GM13976 (cell line): ENCODE data around the gene STAT6.

Experiments used
- DNase-seq: peaks from one replicate; pipeline ENCODE4 v3.0.0; 2012; ENCODE audit warnings: low spot score
- in situ Hi-C: fragments of 300-500 bp; cut with MboI; formaldehyde crosslinking; loops from one replicate; pipeline ENCODE4 v1.12.0; 2022; ENCODE audit warnings: low sequenced_read_pairs, mixed read lengths, inconsistent platforms; ENCODE audit not compliant: unreplicated experiment
- TF ChIP-seq, protein P1 (sequence below): IDR thresholded peaks from 2 replicates; pipeline ENCODE4 v1.5.1; 2012; ENCODE audit warnings: borderline replicate concordance, mild to moderate bottlenecking; ENCODE audit not compliant: insufficient read depth; ENCODE audit errors: extremely low read depth, missing control alignments, control extremely low read depth

Gene STAT6

DNA sequence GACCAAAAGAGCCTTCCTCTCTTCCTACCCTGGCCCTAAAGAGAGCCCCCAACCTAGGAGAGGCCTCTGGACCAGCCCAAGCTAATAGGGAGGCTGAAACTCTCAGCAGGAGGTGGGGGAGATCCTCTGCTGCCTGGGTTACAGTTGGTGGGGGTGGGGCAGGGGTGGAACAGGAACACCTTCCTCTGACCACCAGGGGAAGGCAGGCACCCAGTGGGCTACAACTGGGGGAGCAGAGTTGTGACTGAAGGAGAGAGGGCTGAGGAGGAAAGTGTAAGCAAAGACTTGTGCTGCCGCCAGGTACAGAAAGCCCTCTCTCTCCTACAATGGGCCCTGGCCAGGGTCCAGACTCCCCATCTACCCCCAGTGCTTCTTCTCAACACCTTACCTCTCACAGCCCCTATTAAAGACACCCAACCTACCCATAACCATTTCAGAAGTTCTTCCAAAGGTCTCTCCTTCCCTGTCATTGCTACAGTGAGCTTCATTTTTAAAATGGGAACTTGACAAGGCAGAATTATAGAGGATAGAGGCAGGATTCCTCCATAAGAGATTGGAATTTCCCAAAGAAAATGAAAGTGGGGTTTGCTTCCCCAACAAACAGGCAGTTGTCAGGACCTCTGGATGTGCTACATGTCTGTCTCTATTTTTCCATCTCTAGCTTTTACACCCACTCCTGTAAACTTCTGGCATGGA is 62.6 kb downstream of the STAT6 start:
- TF ChIP-seq, protein P1, sequence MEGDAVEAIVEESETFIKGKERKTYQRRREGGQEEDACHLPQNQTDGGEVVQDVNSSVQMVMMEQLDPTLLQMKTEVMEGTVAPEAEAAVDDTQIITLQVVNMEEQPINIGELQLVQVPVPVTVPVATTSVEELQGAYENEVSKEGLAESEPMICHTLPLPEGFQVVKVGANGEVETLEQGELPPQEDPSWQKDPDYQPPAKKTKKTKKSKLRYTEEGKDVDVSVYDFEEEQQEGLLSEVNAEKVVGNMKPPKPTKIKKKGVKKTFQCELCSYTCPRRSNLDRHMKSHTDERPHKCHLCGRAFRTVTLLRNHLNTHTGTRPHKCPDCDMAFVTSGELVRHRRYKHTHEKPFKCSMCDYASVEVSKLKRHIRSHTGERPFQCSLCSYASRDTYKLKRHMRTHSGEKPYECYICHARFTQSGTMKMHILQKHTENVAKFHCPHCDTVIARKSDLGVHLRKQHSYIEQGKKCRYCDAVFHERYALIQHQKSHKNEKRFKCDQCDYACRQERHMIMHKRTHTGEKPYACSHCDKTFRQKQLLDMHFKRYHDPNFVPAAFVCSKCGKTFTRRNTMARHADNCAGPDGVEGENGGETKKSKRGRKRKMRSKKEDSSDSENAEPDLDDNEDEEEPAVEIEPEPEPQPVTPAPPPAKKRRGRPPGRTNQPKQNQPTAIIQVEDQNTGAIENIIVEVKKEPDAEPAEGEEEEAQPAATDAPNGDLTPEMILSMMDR = no peak
- in situ Hi-C loops = no loop called here
- DNase-seq = no peak

DNA sequence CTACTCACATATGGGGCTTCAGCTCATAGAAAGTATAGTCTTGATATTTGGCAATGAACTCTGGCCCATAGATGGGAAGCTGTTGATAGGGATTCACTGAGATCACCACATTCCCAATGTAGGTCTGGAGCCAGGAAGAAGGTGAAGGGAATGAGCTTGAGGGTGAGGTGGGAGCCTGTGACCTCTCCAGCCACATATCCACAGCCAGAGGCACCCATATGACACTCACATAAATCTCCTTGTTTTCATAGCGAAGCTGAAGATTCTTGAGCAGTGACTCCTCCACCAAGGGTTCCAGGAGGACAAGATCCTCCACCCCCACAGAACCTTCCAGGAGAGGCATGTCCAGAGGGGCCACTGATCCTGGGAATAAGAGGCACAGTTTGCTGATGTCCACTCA is 63.2 kb downstream of the STAT6 start:
- no peak for DNase-seq
- in situ Hi-C loops = no loop called here
- TF ChIP-seq, protein P1 = no peak

DNA sequence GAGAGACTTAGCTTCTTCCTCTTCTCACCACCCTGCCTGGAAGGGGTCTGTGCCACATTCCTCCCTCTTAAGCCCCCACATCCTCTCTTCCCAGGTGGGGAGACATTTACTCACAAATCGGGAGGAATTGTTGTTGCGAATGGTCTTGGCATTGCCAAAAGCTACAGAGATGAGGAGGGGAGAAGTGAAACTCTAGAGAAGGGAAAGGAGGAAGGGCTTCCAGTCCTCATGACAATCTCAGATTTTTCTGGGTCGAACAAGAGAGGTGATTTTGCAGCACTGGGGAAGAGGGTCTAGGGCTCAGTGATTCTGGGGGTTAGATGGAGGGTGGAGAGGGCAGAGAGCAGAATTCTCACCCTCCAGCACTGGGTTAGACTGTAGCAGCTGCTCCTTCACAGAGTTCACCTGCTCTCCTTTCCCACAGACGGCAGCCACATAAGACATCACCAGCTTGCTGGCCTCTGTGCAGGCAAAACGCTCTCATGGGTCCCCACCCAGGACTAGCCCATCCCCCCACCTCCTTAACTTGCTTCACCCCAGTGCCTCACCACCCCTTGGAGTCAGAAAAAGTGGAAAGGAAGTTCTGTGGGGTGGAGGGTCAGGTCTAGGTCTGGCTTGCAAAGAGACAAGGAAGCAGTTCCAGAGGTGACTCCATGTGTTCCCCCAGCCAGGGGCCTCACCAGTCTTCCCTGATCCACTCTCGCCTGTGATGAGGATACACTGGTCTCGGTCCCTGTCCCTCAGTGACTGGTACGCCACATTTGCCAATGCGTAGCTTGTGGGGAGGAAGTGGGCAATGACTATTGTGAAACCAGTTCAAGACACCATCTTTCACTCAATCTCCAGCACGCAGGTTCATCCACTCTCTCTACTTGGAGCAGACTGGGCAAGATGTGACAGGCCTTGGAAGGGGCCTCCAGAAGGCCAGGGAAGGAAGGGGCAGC is 63.9 kb downstream of the STAT6 start:
- in situ Hi-C loops = no loop called here
- TF ChIP-seq, protein P1 = no peak
- no peak for DNase-seq

DNA sequence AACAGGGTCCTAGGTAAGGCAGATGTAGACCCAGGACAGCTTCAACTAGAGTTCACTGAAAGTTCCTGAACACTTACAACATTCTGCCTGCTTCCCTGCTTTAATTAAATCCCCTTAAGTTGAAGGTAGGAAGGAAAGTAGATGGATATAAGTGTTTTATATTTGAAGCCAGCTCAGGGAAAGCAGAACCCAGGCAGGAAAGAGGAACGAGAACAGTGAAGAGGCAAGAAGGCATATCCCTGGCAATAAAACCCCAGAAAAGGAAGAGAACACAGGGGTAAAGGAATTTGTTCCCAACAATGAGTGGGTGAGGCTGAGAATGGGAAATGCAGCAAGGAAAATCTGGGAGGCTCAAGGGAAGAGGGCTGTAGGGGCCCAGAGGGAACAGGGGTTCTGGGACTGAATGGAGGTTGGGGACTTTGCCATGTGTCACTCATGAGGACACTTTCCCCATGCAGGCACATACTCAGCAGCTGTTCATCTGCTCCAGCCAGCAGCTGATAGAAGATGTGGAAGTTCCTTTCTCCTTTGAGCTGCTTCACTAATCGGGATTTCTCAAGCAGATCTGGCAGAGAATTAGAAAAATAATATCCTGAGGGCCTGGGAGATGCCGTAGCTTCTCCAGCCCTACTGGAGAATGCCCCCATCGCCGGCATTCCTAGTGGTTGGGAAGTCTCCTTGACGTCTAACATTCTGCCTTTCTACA is 64.9 kb downstream of the STAT6 start:
- in situ Hi-C loops = no loop called here
- no peak for DNase-seq
- TF ChIP-seq, protein P1 = no peak
